Urinary bladder (tissue), 4 donors: ENCODE data around the gene TCF12. TPM values are rescaled to one million over a fixed set of nuclear protein-coding genes. Genes with fewer than 3 reads are reported as not detected.

Experiments used
- DNase-seq: peaks from one replicate; pipeline ENCODE4 v3.0.0-alpha.2; 2015; ENCODE audit errors: extremely low spot score
- H3K27ac ChIP-seq: one replicate; pipeline ENCODE4 v1.5.1; 2013; ENCODE audit warnings: low read depth, mild to moderate bottlenecking, moderate library complexity
- H3K36me3 ChIP-seq: one replicate; pipeline ENCODE4 v1.6.1; 2013; ENCODE audit warnings: mild to moderate bottlenecking, moderate library complexity; ENCODE audit not compliant: insufficient read depth
- H3K4me1 ChIP-seq: one replicate; pipeline ENCODE4 v1.6.1; 2013; ENCODE audit warnings: mild to moderate bottlenecking, moderate library complexity; ENCODE audit not compliant: insufficient read depth
- H3K4me3 ChIP-seq: one replicate; pipeline ENCODE4 v1.5.1; 2013; ENCODE audit warnings: low read depth, low read length
- WGBS: extraction: QIAGEN DNeasy Blood & Tissue Kit; methylation state at CpG from one replicate; pipeline ENCODE4 v1.1.7; 2013; 5-methylcytosine and 5-hydroxymethylcytosine counted together
- polyA plus RNA-seq: library from polyadenylated mRNA; stranded (reverse); fragments of 200-250 nt; gene quantifications from one replicate; pipeline ENCODE4 v1.2.3, GENCODE V29; 2013
- total RNA-seq: library from RNA; depleted of rRNA; stranded (reverse); fragments of >200 nt; gene quantifications from one replicate; pipeline ENCODE4 v1.2.3, GENCODE V29; 2014
- donor health status: healthy with polysubstance abuse.
- donor health status: healthy.

Gene TCF12
- total and polyA plus RNA-seq, 2 donors, result 55.0 to 241 TPM

DNA sequence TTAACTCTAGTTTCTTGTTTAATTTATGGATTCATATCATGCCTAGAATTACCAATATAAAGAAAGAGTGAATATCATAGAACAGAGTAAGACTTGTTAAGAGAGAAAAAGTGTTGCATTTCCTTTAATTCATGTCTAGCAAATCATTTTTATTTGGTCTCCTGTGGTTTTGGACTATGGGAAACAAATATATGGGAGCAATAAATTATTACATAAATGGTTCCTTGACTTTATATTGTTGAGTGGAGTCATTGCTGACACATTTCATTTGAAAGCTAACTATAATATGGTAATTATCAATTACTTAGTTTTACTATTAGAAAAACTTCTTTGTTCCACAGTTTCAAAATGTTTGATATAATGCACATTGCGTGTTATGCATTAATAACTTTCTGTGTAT is 313.1 kb downstream of the TCF12 start:
- peaks cover 6% of the 10 kb centered on the region for H3K36me3 ChIP-seq
- WGBS, result 98% methylated on average over 1 of the region's 1 CpG
- no peak overlapping the region for H3K4me3 ChIP-seq
- H3K27ac ChIP-seq, result no peak overlapping the region
- no peak for DNase-seq
- H3K4me1 ChIP-seq, result no peaks in the 10 kb centered on the region

DNA sequence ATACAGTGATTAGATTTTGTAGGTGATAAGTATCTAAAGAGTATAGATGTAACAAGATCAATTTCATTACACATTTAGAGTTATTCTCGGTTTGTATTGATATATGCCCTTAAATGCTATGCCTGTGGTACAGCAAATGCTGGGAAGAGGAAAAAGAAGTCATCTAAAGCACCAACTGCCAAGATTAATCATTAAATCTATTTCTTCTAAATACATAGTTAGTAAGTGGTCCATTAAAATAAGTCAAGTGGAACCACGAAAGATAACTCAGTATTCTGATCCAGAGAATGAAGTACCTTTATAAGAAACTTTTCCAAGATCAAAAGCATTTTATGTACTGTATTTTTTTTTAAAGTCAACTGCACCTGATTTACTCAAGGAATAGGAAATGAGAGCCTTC is 315.7 kb downstream of the TCF12 start:
- peaks cover 6% of the 10 kb centered on the region for H3K36me3 ChIP-seq
- no peaks in the 10 kb centered on the region for H3K4me1 ChIP-seq
- H3K4me3 ChIP-seq, result no peak overlapping the region
- DNase-seq, result no peak
- no peak overlapping the region for H3K27ac ChIP-seq
- WGBS, result 87% methylated on average over 2 of the region's 2 CpGs

DNA sequence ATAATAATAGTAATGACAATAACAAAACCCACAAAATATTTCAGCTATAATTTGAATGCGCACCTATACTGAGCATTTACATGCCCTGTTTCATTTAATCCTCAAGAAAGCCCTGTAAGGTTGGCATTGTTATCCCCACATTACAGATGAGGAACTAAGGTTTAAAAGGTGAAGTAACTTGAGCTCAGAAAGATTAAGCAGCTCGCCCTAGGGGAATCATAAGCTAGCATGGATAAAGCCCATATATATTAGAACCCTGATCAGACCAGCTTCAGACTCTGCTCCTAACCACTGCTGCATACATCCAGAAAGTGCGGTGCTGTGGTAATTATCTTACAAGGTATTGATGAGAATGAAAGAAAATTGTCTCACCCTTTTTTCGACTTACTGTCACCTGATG is 316.7 kb downstream of the TCF12 start:
- H3K27ac ChIP-seq, result peak overlapping the region; percentile 32
- peaks cover 6% of the 10 kb centered on the region for H3K36me3 ChIP-seq
- WGBS, result 81% methylated on average over 4 of the region's 4 CpGs
- no peak overlapping the region for H3K4me3 ChIP-seq
- no peaks in the 10 kb centered on the region for H3K4me1 ChIP-seq
- DNase-seq, result no peak

DNA sequence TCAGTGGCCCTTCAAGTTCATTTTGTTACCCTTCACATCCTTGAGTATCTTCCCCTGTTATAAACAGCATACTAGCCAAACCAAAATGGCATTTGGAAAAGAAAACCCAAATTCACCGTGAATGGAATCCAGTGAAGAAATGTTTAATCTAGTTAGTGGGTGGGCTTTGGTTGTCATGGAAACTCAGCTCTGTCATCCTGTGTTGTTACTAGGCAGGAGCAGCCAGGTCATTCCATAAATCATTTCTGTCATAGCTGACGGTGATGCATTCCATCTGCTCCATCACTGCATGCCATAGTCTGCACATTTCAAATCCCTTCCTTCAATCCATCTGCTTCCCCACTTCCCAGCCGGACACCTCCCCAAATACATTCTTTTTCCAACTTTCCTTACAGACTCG is 317.4 kb downstream of the TCF12 start:
- Histone ChIP-seq H3K4me3 (no peak overlapping the region), H3K27ac (no peak overlapping the region), H3K36me3 (peaks cover 6% of the 10 kb centered on the region), H3K4me1 (no peaks in the 10 kb centered on the region)
- DNase-seq, result no peak
- 47% methylated on average over 4 of the region's 4 CpGs for WGBS

DNA sequence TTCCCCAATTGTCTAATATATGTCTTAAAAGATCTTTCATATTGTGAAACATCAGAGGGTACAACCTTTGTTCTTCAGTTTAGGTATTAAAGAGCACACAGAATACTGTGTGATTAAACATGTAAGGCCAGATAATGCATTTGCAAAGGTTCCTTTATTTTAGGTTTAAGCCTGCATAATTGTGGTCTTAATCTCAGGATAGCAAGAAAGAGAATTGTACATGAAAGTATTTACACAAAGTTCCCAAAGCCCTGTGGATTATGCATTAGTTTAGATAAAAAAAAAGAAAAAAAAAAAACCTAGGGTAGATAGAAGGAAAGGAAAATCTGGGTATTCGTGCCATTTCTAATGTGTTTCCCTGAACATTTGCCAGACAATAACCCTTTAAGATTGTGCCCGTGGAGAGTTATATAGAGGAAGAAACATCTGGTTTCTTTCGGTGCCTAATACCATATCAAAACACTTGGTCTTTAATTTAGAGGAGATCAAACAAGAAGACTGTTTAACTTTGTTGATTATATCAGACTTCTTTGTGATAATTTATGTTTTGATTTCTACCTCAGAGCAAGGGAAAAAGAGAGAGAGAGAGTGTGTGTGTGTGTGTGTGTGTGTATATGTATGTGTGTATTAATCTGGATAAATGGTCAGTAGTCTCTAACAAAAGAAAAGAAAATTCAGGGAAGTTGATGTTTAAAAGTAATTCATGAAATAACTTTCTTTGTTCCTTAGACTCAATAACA is 318.3 kb downstream of the TCF12 start:
- Histone ChIP-seq H3K36me3 (peaks cover 6% of the 10 kb centered on the region), H3K4me3 (no peak overlapping the region), H3K27ac (no peak overlapping the region), H3K4me1 (no peaks in the 10 kb centered on the region)
- WGBS, result 32% methylated on average over 3 of the region's 3 CpGs
- DNase-seq, result no peak

DNA sequence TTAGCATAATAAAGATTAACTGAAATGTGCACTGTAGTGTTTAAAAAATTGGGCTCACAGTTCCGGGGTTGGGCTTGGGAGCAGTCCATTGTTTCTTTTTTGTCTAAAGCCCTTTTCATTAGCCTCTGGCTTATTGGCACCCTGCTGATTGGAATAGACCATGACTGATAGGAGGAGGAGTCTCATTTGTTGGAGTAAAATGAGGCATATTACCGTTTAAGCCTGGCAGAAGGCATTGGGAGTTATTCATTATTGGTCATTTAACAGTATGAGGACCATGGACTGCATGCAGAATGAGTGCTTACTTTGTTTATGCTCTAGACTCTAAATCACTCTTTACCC is 318.8 kb downstream of the TCF12 start:
- 43% methylated on average over 2 of the region's 2 CpGs for WGBS
- H3K27ac ChIP-seq, result no peak overlapping the region
- no peak overlapping the region for H3K4me3 ChIP-seq
- DNase-seq, result no peak
- H3K4me1 ChIP-seq, result no peaks in the 10 kb centered on the region
- peaks cover 6% of the 10 kb centered on the region for H3K36me3 ChIP-seq

DNA sequence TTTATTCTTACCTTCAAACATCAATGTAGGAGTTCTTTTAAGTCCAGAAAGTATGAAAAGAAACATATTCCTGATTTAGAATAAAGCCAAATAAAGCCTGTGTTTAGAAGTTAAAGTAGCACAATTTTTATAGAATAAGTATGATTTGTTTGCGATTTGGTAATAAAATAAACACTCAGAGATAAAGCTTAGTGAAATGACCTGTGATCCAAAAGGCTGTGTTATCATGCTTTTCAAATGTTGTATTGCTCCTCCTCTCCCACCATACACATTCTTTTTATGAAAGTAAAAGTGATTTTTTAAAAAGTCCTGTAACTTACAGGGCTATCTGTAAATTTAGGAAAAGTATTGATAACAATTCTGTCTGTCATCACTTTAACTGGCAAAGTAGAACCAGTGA is 319.2 kb downstream of the TCF12 start:
- no peak for DNase-seq
- Histone ChIP-seq H3K36me3 (peaks cover 6% of the 10 kb centered on the region), H3K27ac (no peak overlapping the region), H3K4me3 (no peak overlapping the region), H3K4me1 (no peaks in the 10 kb centered on the region)
- 47% methylated on average over 1 of the region's 1 CpG for WGBS

DNA sequence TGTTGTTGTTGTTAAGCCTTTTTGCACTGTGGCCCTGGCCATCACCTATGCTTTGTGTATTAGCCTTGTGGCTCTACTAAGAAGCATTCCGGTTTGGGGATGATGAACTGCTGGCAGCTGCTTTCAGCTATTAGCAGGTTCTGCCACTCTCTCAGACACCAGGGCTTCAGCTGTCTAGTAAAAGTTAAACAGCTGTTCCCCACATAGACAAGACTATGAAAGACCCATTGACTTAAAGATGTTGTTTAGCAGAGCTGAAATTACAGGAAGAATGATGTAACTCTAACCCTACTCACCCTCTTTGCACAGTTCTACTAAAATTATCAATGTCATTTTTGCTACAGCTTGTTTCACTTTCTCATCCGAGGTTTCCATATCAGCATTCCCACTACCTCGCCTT is 326.7 kb downstream of the TCF12 start:
- no peak for DNase-seq
- Histone ChIP-seq H3K27ac (no peak overlapping the region), H3K4me3 (no peak overlapping the region), H3K4me1 (no peaks in the 10 kb centered on the region), H3K36me3 (peaks cover 1% of the 10 kb centered on the region)
- 30% methylated on average over 3 of the region's 3 CpGs for WGBS

DNA sequence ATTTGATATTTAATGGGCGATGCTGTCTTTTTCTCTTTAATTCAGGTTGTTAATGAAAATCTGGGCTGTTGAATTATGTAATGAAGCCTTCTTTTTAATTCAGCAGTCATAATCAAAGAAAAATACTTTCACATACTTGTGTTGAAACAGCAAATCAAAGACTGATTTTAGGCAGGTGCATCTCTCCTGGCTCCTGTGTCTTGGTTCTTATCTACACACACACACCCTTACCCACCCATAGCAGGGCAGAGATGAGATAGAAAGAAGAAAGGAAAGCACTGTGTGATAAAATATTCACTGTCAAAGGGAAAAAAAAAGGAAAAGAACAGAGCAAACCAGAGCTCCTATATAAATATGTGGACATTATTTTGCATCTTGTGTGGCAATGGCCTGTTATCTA is 327.3 kb downstream of the TCF12 start:
- H3K4me1 ChIP-seq, result no peaks in the 10 kb centered on the region
- H3K36me3 ChIP-seq, result peaks cover 1% of the 10 kb centered on the region
- DNase-seq, result no peak
- 94% methylated on average over 1 of the region's 1 CpG for WGBS
- no peak overlapping the region for H3K4me3 ChIP-seq
- H3K27ac ChIP-seq, result no peak overlapping the region

DNA sequence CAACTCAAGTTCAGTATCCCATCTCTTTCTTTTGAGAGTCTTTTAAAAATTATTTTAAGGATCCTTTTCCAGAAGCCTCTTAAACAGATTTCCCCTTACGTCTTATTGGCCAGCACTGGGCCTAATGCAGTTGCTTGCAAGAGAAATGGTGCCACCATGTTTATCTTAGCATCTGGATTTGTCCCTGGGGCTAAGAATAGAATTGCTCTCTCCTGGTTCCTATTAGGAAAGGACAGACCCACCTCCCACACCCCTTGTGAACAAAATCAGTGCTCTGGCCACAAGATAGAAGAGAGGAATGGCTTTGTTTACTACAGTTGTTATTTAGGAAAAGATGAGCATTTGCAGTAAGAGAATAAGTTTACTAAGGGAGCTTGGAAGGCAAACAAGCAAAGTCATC is 329.6 kb downstream of the TCF12 start:
- WGBS, result 41% methylated on average over 1 of the region's 1 CpG
- no peak for DNase-seq
- Histone ChIP-seq H3K36me3 (peaks cover 1% of the 10 kb centered on the region), H3K4me1 (no peaks in the 10 kb centered on the region), H3K4me3 (no peak overlapping the region), H3K27ac (no peak overlapping the region)

DNA sequence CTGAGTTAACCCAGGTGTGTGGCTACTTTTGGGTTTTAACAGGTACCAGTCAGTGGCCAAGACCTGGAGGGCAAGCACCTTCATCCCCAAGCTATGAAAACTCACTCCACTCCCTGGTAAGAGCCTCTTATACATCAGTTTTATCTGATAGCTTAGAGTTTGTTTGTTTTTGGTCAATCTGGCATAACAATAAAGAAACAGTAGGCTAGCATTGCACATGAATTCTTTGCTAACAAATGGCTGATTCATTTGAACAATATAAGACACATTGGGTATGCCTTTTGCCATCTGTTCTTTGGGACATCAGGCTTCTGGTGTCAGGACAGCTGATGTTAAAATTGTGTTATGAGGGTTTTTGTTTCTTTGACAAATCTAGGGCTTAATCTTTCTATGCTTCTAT is 332.9 kb downstream of the TCF12 start:
- no peaks in the 10 kb centered on the region for H3K4me1 ChIP-seq
- H3K36me3 ChIP-seq, result peaks cover 1% of the 10 kb centered on the region
- no peak overlapping the region for H3K27ac ChIP-seq
- H3K4me3 ChIP-seq, result no peak overlapping the region
- DNase-seq, result no peak

DNA sequence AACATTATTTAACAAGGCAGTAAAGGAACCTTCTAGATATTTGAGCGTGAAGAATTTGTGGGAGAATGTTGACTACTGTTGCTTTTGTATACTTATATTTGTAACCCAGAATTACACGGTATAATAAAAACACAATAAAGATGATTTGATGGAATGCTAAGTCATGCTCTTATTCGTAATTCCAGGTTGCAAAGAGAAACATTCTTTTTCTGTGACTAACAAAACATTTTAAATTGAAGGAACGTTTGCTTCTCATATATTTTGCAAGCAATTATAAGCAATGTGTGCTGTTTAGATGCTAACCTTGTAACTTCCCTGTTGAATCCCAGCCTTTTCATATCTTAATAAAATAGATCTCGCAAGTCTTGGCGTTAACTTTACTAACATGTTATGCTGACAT is 333.5 kb downstream of the TCF12 start:
- DNase-seq, result no peak
- Histone ChIP-seq H3K4me1 (no peaks in the 10 kb centered on the region), H3K36me3 (peaks cover 1% of the 10 kb centered on the region), H3K27ac (no peak overlapping the region), H3K4me3 (no peak overlapping the region)
- WGBS, result 47% methylated on average over 6 of the region's 6 CpGs

DNA sequence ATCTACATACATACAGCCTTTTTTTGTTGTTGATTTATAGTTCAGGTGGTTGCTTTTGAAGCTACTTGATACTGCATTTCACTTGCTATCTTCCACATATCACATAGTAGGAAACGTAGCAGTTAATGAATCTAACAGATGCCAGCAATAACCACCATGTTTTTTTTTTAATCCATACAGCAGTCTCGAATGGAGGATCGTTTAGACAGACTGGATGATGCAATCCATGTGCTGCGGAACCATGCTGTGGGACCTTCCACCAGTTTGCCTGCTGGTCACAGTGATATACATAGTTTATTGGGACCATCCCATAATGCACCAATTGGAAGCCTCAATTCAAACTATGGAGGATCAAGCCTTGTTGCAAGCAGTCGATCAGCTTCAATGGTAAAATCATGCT is 334.6 kb downstream of the TCF12 start:
- DNase-seq, result no peak
- Histone ChIP-seq H3K4me3 (no peak overlapping the region), H3K36me3 (no peaks in the 10 kb centered on the region), H3K27ac (no peak overlapping the region), H3K4me1 (no peaks in the 10 kb centered on the region)
- 78% methylated on average over 5 of the region's 5 CpGs for WGBS

DNA sequence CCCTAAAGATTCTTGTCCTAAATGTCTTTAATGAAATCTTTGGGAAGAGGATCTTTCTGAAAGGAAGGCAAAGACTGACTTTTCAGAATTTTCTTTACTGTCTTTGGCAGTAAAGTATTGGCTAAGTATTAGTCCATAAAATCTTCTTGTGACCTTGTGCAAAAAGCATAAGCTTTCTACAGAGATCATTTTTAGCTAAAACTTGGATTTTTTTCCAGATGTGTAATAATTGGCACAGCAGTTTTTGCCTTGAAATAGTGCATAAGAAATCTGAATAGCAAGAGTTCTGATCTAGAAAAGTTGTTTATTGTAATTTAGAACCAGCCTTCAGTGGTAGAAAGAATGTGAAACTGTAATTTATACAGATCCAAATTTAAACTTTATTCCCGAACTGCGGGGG is 335.1 kb downstream of the TCF12 start:
- WGBS, result 52% methylated on average over 2 of the region's 2 CpGs
- H3K27ac ChIP-seq, result no peak overlapping the region
- DNase-seq, result no peak

DNA sequence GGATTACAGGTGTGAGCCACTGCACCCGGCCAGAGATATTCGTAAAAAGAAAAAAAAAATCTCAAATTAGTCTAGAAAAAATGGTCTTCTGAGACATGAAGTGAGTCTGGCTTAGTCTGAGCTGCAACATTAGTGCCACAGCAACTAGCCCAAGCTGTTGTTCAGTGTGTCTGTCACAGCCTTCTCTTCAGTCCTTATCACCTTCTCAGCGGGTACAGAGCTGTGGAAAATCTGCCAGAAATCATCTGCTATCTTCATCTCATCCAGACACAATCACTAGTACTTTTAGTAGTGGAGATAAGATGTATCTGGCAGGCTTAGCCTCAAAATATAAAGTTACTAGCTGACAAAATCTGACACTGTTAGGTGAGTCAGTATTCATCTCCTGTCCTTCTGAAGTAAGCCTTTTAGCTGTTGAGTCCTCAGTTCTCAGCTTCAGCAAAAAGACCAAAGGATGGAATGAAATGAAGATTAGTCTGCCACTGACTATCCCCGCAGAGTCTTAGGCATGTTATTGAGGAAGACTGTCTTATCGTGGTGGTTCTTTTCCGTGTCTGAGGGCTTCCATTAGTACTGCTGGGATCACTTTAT is 337.4 kb downstream of the TCF12 start:
- Histone ChIP-seq H3K36me3 (no peaks in the 10 kb centered on the region), H3K4me1 (no peaks in the 10 kb centered on the region), H3K27ac (no peak overlapping the region), H3K4me3 (no peak overlapping the region)
- no peak for DNase-seq
- 75% methylated on average over 6 of the region's 6 CpGs for WGBS

More for the DNA sequence above, 335.1 kb downstream of the TCF12 start:
- H3K4me1 ChIP-seq, result no peaks in the 10 kb centered on the region
- H3K4me3 ChIP-seq, result no peak overlapping the region
- H3K36me3 ChIP-seq, result no peaks in the 10 kb centered on the region
